Gastroesophageal sphincter (tissue), 4 donors: Measurements from ENCODE around the gene BAZ2B. TPM values are rescaled to one million over a fixed set of nuclear protein-coding genes. Genes with fewer than 3 reads are reported as not detected.

Source experiments
- ATAC-seq: fragments of 150-250 bp; one replicate; pipeline ENCODE4 v1.9.1; 2016; ENCODE audit warnings: mild to moderate bottlenecking, moderate library complexity
- H3K27ac ChIP-seq, 4 donors: fragments of 200-600 bp; sonication (generic) in 3 of 4; 1 replicate in 3 of 4; 2 replicates in 1 of 4; pipeline ENCODE4 v1.5.1; 2016 to 2019
- H3K27me3 ChIP-seq: fragments of 200-600 bp; sonication (generic); one replicate; pipeline ENCODE4 v1.5.1; 2019
- H3K36me3 ChIP-seq, 2 donors: fragments of 200-600 bp; sonication (generic); one replicate each; pipeline ENCODE4 v1.5.1; 2019; ENCODE audit warnings: control low read depth in 1 of 2
- H3K4me1 ChIP-seq, 3 donors: fragments of 200-600 bp; sonication (generic); 1 replicate in 2 of 3; 2 replicates in 1 of 3; pipeline ENCODE4 v1.5.1; 2016 to 2019; ENCODE audit warnings: control low read depth in 2 of 3
- H3K4me3 ChIP-seq, 2 donors: fragments of 200-600 bp; sonication (generic); one replicate each; pipeline ENCODE4 v1.5.1; 2019; ENCODE audit warnings: mild to moderate bottlenecking in 1 of 2, moderate library complexity in 1 of 2
- H3K9me3 ChIP-seq, 3 donors: fragments of 200-600 bp; sonication (generic); one replicate each; pipeline ENCODE4 v1.5.1; 2017 to 2019; ENCODE audit warnings: control low read depth in 2 of 3
- EP300 ChIP-seq: sonication (generic); formaldehyde crosslinking; IDR thresholded peaks from one replicate; pipeline ENCODE4 v1.6.1; 2017; ENCODE audit warnings: antibody characterized with exemption, mild to moderate bottlenecking
- POLR2A ChIP-seq, 2 donors: fragments of 450-650 bp; IDR thresholded peaks; one replicate each; pipeline ENCODE4 v1.6.1; 2017; ENCODE audit warnings: antibody characterized with exemption in 2 of 2, mild to moderate bottlenecking in 2 of 2, moderate library complexity in 1 of 2
- POLR2AphosphoS5 ChIP-seq: sonication (generic); formaldehyde crosslinking; IDR thresholded peaks from one replicate; pipeline ENCODE4 v1.6.1; 2017; ENCODE audit warnings: antibody characterized with exemption
- WGBS, 2 donors: methylation state at CpG; one replicate each; pipeline ENCODE4 v1.1.5; 2018; ENCODE audit warnings: low coverage in 1 of 2; 5-methylcytosine and 5-hydroxymethylcytosine counted together
- total RNA-seq, 4 donors: library from RNA; depleted of rRNA; stranded (reverse); fragments of >200 nt; gene quantifications; one replicate each; pipeline ENCODE4 v1.1.0, GENCODE V29; 2016
- TF ChIP-seq, protein P1 (sequence below), 4 experiments: fragments of 200-600 bp in 2 of 4; fragments of 450-650 bp in 2 of 4; sonication (generic) in 1 of 4; IDR thresholded peaks; one replicate each; pipeline ENCODE4 v1.5.1; 2017 to 2019; ENCODE audit warnings: antibody characterized with exemption in 4 of 4, mild to moderate bottlenecking in 2 of 4, moderate library complexity in 2 of 4

Gene BAZ2B
- total RNA-seq, 4 donors from 2014 or later = 77.9 to 198 (median 113) TPM

DNA sequence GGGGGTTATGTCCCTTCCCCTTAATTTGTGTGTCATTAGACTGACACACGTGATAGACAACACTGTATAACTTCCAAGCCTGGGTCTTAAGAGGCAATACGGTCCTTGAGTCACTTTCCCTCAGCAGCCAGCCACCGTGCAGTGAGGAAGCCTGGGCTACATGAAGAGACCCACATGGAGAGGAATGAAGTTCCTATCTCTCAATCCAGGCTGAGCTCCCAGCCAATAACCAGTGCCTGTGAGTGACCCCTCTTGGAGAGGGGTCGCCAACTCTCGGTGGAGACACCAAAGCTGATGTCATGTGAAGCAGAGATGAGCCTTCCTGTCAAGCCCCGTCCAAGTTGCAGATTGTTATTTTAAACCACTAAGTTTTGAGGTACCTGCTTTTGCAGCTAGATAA lies 324.2 kb downstream of the BAZ2B start:
- WGBS, 2 donors = 63 to 80% methylated on average over 1 to 3 of the region's 6 CpGs
- no peaks in the 10 kb centered on the region for H3K9me3 ChIP-seq
- no peak overlapping the region for H3K4me3 ChIP-seq
- no peak for ATAC-seq
- H3K4me1 ChIP-seq = peaks cover 0 to 13% (median 3%) of the 10 kb centered on the region in 3 donors
- no peaks in the 10 kb centered on the region for H3K27me3 ChIP-seq
- H3K27ac ChIP-seq = no peak overlapping the region
- TF ChIP-seq POLR2A (IDR thresholded peaks at IDR 0.05) (no peak), EP300 (no peak), POLR2AphosphoS5 (no peak)
- H3K36me3 ChIP-seq = no peaks in the 10 kb centered on the region

DNA sequence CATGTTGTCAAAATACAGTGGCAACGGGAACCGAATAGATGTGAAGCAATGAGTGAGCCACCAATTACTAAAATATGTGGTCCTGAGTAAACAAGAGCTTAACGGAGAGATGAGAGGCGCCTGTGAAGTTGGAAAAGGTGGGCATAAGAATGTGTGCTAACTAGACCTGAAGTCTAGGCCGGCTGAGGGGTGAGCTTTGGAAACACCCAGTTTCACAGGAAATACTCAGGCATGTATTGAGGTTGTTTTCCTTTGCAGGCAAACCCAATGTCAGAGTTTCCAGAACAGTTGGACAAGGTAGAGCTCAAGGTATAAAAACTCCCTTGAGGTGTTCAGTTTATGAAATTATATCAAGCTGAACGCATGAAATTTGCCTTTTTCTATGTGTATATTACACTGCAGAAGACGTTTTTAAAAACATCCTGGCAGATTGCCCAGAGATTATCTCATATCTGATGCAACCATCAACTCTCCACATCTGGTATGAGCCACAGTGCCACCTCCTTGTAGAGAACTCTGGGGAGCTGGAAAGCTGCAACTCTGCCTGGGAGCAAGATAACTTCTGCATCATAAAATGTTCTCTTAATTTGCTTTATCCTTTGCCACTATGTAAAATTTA lies 325.9 kb downstream of the BAZ2B start:
- Histone ChIP-seq H3K4me1 (peaks cover 0 to 18% (median 3%) of the 10 kb centered on the region in 3 donors), H3K4me3 (no peak overlapping the region), H3K27me3 (no peaks in the 10 kb centered on the region), H3K9me3 (no peaks in the 10 kb centered on the region), H3K27ac (no peak overlapping the region), H3K36me3 (no peaks in the 10 kb centered on the region)
- TF ChIP-seq POLR2A (IDR thresholded peaks at IDR 0.05) = no peak
- no peak for TF ChIP-seq EP300
- TF ChIP-seq POLR2AphosphoS5 = no peak
- TF ChIP-seq, protein P1, sequence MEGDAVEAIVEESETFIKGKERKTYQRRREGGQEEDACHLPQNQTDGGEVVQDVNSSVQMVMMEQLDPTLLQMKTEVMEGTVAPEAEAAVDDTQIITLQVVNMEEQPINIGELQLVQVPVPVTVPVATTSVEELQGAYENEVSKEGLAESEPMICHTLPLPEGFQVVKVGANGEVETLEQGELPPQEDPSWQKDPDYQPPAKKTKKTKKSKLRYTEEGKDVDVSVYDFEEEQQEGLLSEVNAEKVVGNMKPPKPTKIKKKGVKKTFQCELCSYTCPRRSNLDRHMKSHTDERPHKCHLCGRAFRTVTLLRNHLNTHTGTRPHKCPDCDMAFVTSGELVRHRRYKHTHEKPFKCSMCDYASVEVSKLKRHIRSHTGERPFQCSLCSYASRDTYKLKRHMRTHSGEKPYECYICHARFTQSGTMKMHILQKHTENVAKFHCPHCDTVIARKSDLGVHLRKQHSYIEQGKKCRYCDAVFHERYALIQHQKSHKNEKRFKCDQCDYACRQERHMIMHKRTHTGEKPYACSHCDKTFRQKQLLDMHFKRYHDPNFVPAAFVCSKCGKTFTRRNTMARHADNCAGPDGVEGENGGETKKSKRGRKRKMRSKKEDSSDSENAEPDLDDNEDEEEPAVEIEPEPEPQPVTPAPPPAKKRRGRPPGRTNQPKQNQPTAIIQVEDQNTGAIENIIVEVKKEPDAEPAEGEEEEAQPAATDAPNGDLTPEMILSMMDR (IDR thresholded peaks at IDR 0.05) = no peak
- ATAC-seq = no peak
- WGBS, 2 donors = 5 to 62% methylated on average over 2 to 7 of the region's 7 CpGs

DNA sequence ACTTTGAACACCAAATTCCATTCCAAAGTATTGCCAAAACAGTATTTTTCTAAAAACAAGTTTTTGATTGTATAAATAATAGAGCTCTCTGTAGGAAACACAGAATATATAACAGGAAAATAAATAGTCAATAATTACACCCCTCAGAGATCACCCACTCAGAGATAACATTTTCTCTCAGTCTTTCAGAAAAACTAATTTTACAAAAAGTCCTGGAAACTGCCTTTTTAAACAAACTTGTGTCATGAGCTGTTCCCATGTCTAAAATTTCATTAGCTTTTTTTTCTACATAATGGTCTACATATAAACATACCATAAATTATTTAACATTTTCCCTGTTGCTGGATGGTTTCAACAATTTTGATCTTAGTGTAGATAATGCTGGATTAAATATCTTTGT lies 328.6 kb downstream of the BAZ2B start:
- Histone ChIP-seq H3K27me3 (no peaks in the 10 kb centered on the region), H3K4me3 (no peak overlapping the region), H3K27ac (peak overlapping the region in 2 of 4 donors; percentile 92 to 95), H3K4me1 (peaks cover 0 to 26% (median 3%) of the 10 kb centered on the region in 3 donors), H3K9me3 (no peaks in the 10 kb centered on the region), H3K36me3 (peaks cover 0 to 1% of the 10 kb centered on the region in 2 donors)
- TF ChIP-seq POLR2A (IDR thresholded peaks at IDR 0.05) = no peak
- no peak for TF ChIP-seq EP300
- TF ChIP-seq, protein P1 (IDR thresholded peaks at IDR 0.05) = no peak
- TF ChIP-seq POLR2AphosphoS5 = no peak
- ATAC-seq = no peak

DNA sequence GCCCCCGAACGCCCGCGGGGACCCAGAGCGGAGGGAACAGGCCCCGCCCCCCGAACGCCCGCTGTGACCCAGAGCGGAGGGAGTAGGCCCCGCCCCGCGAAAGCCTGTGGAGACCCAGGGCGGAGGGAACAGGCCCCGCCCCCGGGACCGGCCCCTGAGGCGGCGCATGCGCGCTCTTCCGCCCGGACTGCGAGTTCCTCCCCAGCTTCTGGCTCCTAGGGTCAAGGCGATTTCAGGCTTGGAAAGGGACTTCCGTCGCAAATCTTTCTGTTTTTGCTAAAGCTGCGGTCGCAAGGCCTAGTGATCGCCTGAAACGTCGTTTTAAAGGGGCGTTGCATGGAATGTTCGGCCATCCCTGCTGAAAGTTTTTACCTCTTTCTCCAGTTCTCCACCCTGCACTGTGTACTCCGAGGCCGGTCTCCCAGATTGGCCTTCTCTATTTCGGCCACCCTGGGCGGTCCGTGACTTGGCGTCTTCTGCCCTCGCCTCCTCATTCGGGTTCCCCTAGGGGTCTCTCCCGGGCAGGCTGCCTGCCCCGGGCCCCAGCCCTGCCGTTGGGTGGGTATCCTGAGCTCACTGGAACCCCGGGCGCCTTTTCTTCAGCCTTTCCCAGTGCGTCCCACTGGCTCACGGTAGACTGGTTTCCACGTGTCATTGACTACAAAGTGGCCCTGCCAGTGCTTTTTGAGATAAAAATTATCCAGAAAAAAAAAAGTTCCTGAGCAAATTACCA lies 329.5 kb downstream of the BAZ2B start:
- Histone ChIP-seq H3K27me3 (no peaks in the 10 kb centered on the region), H3K36me3 (peaks cover 0 to 10% of the 10 kb centered on the region in 2 donors), H3K4me3 (peak overlapping the region; percentile 80 to 99), H3K27ac (peak overlapping the region; percentile 75 to 95 (median 92)), H3K9me3 (no peaks in the 10 kb centered on the region), H3K4me1 (peaks cover 0 to 26% (median 3%) of the 10 kb centered on the region in 3 donors)
- 1 to 2% methylated on average over 8 to 14 of the region's 50 CpGs for WGBS, 2 donors
- peak; percentile 97 for ATAC-seq
- TF ChIP-seq POLR2A (IDR thresholded peaks at IDR 0.05) (peak in 1 of 2 donors; percentile 52), POLR2AphosphoS5 (peak; percentile 77), EP300 (no peak)
- TF ChIP-seq, protein P1 (IDR thresholded peaks at IDR 0.05) = peak in 1 of 4 experiments; percentile 20

DNA sequence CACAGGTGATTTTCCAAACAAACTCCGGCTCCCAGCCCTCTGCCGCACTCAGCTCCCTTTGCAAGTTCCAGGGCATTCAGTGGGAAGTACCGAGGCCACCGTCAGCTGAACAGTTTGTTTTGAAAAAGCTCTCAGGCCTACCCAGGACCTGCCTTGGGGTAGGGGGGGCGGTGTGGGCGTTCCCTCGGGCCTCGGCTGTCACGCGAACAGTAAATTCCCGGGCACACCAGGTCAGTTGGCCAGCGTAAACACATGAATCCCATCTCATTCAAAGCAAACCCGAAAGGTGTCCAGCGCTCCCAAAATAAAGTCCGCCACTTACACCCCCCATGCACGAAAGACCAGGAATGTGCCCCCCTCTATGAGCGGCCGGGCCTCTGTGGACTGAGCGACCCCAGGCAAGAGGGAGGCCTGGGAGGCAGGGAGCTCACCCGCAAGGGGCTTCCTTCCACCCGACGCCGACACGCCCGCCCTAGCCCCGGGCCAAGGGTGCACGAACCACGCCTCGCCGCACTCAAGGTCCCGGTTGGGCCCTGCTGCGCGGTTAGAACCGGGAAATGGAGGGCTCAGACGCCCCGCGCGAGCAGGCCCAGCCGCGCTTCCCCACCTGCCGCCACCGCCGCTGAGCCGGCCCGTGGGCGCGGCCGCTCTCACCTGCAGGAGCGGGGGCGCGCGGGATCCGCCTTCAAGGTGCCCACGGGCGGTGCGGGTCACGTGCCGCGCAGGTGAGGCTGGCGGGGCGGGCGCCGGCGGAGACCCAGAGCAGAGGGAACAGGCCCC lies 330.2 kb downstream of the BAZ2B start, which contains the start of gene WDSUB1:
Gene WDSUB1, minus strand, starts transcription at position 775 of the 780 bp plus-strand sequence. CDS start 3,634 bp downstream, outside the sequence.
- TF ChIP-seq POLR2A (IDR thresholded peaks at IDR 0.05) (no peak), EP300 (no peak), POLR2AphosphoS5 (peak; percentile 49)
- TF ChIP-seq, protein P1 (IDR thresholded peaks at IDR 0.05) = no peak
- Histone ChIP-seq H3K4me3 (peak within 1 kb of the TSS; percentile 80 to 99), H3K27ac (peak within 1 kb of the TSS; percentile 75 to 95 (median 92)), H3K9me3 (no peaks in the 10 kb centered on the region), H3K4me1 (peaks cover 0 to 26% (median 3%) of the 10 kb centered on the region in 3 donors), H3K36me3 (peaks cover 0 to 17% of the 10 kb centered on the region in 2 donors), H3K27me3 (no peaks in the 10 kb centered on the region)
- peak; percentile 68 for ATAC-seq
- WGBS, 2 donors = 0% methylated on average over 2 of the region's 64 CpGs; no CpG with 5 or more reads in 1 of the 2 donors
